Upper lobe of left lung (tissue), 6 donors: ENCODE measurements around the gene ANHX. TPM values are rescaled to one million over a fixed set of nuclear protein-coding genes. Genes with fewer than 3 reads are reported as not detected.

ENCODE experiments used
- ATAC-seq, 2 donors: fragments of 200-7000 bp; cut with Tn5 transposase; one replicate each; pipeline ENCODE4 v1.9.1; 2022; ENCODE audit warnings: mild to moderate bottlenecking in 2 of 2, moderate library complexity in 2 of 2; ENCODE audit not compliant: low FRiP score in 2 of 2
- DNase-seq, 2 donors: peaks; one replicate each; pipeline ENCODE4 v3.0.0-alpha.2; 2019 to 2020
- H3K27ac ChIP-seq, 4 donors: fragments of 200-600 bp; sonication (generic); one replicate each; pipeline ENCODE4 v1.5.1; 2016 to 2019
- H3K27me3 ChIP-seq, 4 donors: fragments of 200-600 bp; sonication (generic); one replicate each; pipeline ENCODE4 v1.5.1; 2017 to 2019
- H3K36me3 ChIP-seq, 4 donors: fragments of 200-600 bp; sonication (generic); one replicate each; pipeline ENCODE4 v1.5.1; 2016 to 2019
- H3K4me1 ChIP-seq, 4 donors: fragments of 200-600 bp; sonication (generic); one replicate each; pipeline ENCODE4 v1.5.1; 2018 to 2019
- H3K4me3 ChIP-seq, 4 donors: fragments of 200-600 bp; sonication (generic); one replicate each; pipeline ENCODE4 v1.5.1; 2017 to 2019; ENCODE audit warnings: mild to moderate bottlenecking in 2 of 4, moderate library complexity in 1 of 4
- H3K9me3 ChIP-seq, 4 donors: fragments of 200-600 bp; sonication (generic); one replicate each; pipeline ENCODE4 v1.5.1; 2018 to 2019
- CTCF ChIP-seq, 6 experiments: fragments of 450-650 bp in 4 of 6; fragments of 200-600 bp in 2 of 6; sonication (generic) in 2 of 6; IDR thresholded peaks; one replicate each; pipeline ENCODE4 v1.5.1; 2016 to 2019; ENCODE audit warnings: antibody characterized with exemption in 6 of 6
- EP300 ChIP-seq, 4 donors: sonication (generic); formaldehyde crosslinking; IDR thresholded peaks; one replicate each; pipeline ENCODE4 v1.5.1; 2017; ENCODE audit warnings: antibody characterized with exemption in 4 of 4, control low read depth in 2 of 4
- POLR2A ChIP-seq, 4 donors: fragments of 450-650 bp; IDR thresholded peaks; one replicate each; pipeline ENCODE4 v1.5.1; 2016 to 2017; ENCODE audit warnings: antibody characterized with exemption in 4 of 4, mild to moderate bottlenecking in 2 of 4
- POLR2AphosphoS5 ChIP-seq, 2 donors: sonication (generic); formaldehyde crosslinking; IDR thresholded peaks; one replicate each; pipeline ENCODE4 v1.5.1; 2017; ENCODE audit warnings: antibody characterized with exemption in 2 of 2
- WGBS, 2 donors: methylation state at CpG; one replicate each; pipeline ENCODE4 v1.1.5; 2017 to 2018; 5-methylcytosine and 5-hydroxymethylcytosine counted together
- total RNA-seq, 6 donors: library from RNA; depleted of rRNA in 4 of 6; stranded (reverse); fragments of >200 nt in 4 of 6; gene quantifications; one replicate each; pipeline versions ENCODE4 v1.1.0 to v1.2.1, GENCODE V29; 2016 to 2021
- donor health status: DM: no; HTN: no; CAD: no; lungs with moderate emphysema.
- donor health status: DM: no; HTN: yes; CAD: no; lungs with severe emphysema.

ANHX gene
- total RNA-seq, 6 donors from 2014 or later: not detected

GRCh38 chr12:133236556-133236955 lies 879 bp upstream of the ANHX start:
- Histone ChIP-seq H3K27ac (no peak overlapping the region), H3K4me3 (no peak overlapping the region), H3K27me3 (no peaks in the 10 kb centered on the region), H3K9me3 (peaks cover 0 to 37% (median 7%) of the 10 kb centered on the region in 4 donors), H3K4me1 (no peaks in the 10 kb centered on the region), H3K36me3 (no peaks in the 10 kb centered on the region)
- 87 to 92% methylated on average over 12 of the region's 12 CpGs for WGBS, 2 donors
- ATAC-seq (no peak), DNase-seq (peak in 1 of 2 donors; percentile 59)
- TF ChIP-seq POLR2AphosphoS5 (IDR thresholded peaks at IDR 0.05) (no peak), POLR2A (IDR thresholded peaks at IDR 0.05) (no peak), EP300 (IDR thresholded peaks at IDR 0.05) (no peak), CTCF (IDR thresholded peaks at IDR 0.05) (no peak)

GRCh38 chr12:133236144-133236543 lies 467 bp upstream of the ANHX start:
- no peak overlapping the region for H3K27ac ChIP-seq
- H3K9me3 ChIP-seq: peaks cover 0 to 37% (median 7%) of the 10 kb centered on the region in 4 donors
- ATAC-seq (no peak), DNase-seq (peak in 1 of 2 donors; percentile 77)
- H3K4me3 ChIP-seq: no peak overlapping the region
- TF ChIP-seq POLR2A (IDR thresholded peaks at IDR 0.05): no peak
- no peak for TF ChIP-seq CTCF (IDR thresholded peaks at IDR 0.05)
- no peak for TF ChIP-seq POLR2AphosphoS5 (IDR thresholded peaks at IDR 0.05)
- TF ChIP-seq EP300 (IDR thresholded peaks at IDR 0.05): no peak
- no peaks in the 10 kb centered on the region for H3K27me3 ChIP-seq
- H3K4me1 ChIP-seq: no peaks in the 10 kb centered on the region
- 47 to 74% methylated on average over 6 to 26 of the region's 44 CpGs for WGBS, 2 donors
- no peaks in the 10 kb centered on the region for H3K36me3 ChIP-seq

GRCh38 chr12:133234971-133235370 lies 706 bp downstream of the ANHX start:
- H3K9me3 ChIP-seq: peaks cover 0 to 37% (median 7%) of the 10 kb centered on the region in 4 donors
- DNase-seq: no peak
- 55 to 81% methylated on average over 13 to 18 of the region's 20 CpGs for WGBS, 2 donors

GRCh38 chr12:133233993-133234564 lies 1.6 kb downstream of the ANHX start:
- no peak overlapping the region for H3K4me3 ChIP-seq
- no peaks in the 10 kb centered on the region for H3K4me1 ChIP-seq
- TF ChIP-seq EP300 (IDR thresholded peaks at IDR 0.05): no peak
- no peak for TF ChIP-seq CTCF (IDR thresholded peaks at IDR 0.05)
- WGBS, 2 donors: 88 to 92% methylated on average over 4 to 14 of the region's 18 CpGs
- H3K27me3 ChIP-seq: no peaks in the 10 kb centered on the region
- ATAC-seq (no peak), DNase-seq (peak in 1 of 2 donors; percentile 68)
- no peak overlapping the region for H3K27ac ChIP-seq
- H3K36me3 ChIP-seq: no peaks in the 10 kb centered on the region
- peaks cover 0 to 29% (median 7%) of the 10 kb centered on the region in 4 donors for H3K9me3 ChIP-seq

More at GRCh38 chr12:133234971-133235370, 706 bp downstream of the ANHX start:
- no peak overlapping the region for H3K27ac ChIP-seq
- H3K4me1 ChIP-seq: no peaks in the 10 kb centered on the region
- no peaks in the 10 kb centered on the region for H3K36me3 ChIP-seq
- H3K4me3 ChIP-seq: no peak overlapping the region
- no peak for ATAC-seq
- TF ChIP-seq EP300 (IDR thresholded peaks at IDR 0.05) (no peak), CTCF (IDR thresholded peaks at IDR 0.05) (no peak), POLR2A (IDR thresholded peaks at IDR 0.05) (no peak), POLR2AphosphoS5 (IDR thresholded peaks at IDR 0.05) (no peak)
- H3K27me3 ChIP-seq: no peaks in the 10 kb centered on the region

- WGBS, 2 donors: 76 to 79% methylated on average over 6 of the region's 6 CpGs
- H3K36me3 ChIP-seq: no peaks in the 10 kb centered on the region
- H3K4me3 ChIP-seq: no peak overlapping the region
- H3K9me3 ChIP-seq: peaks cover 0 to 29% (median 7%) of the 10 kb centered on the region in 4 donors
- no peaks in the 10 kb centered on the region for H3K4me1 ChIP-seq
- ATAC-seq: no peak
- no peak for DNase-seq
- H3K27ac ChIP-seq: no peak overlapping the region
- TF ChIP-seq POLR2A (IDR thresholded peaks at IDR 0.05) (no peak), POLR2AphosphoS5 (IDR thresholded peaks at IDR 0.05) (no peak), EP300 (IDR thresholded peaks at IDR 0.05) (no peak), CTCF (IDR thresholded peaks at IDR 0.05) (no peak)
- H3K27me3 ChIP-seq: no peaks in the 10 kb centered on the region
Observed at GRCh38 chr12:133233006-133233405, 2.7 kb downstream of the ANHX start.
